Measurements from ENCODE around the gene TLCD2. TPM values are rescaled to one million over a fixed set of nuclear protein-coding genes. Genes with fewer than 3 reads are reported as not detected.

Gene TLCD2
- total and polyA plus RNA-seq, 9 donors = 1.5 to 9.1 (median 5.6) TPM

DNA sequence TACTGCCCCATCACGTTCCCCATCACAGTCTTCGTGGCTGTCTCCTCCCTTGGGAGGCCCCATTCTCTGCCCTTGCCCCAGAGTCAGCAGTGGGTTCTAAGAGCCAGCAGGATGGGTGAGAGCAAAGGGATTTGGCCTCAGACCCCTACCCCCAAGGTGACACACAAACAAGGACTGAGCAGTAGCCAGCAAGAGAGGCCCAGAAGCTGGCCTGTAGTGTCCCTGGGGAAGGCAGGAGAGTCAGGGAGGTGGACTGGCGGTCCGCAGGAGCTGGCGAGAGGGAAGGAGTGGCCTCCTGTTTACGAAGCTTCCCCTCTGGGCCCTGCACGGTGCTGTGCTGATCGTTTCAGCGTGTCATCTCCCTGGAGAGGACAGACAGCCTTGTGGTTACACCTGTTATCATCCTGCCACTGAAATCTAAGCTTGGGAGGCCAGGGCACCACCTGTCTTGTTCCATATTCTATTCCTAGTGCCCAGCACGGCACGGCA lies 22.7 kb upstream of the TLCD2 start:
- H3K27ac ChIP-seq = no peak overlapping the region

DNA sequence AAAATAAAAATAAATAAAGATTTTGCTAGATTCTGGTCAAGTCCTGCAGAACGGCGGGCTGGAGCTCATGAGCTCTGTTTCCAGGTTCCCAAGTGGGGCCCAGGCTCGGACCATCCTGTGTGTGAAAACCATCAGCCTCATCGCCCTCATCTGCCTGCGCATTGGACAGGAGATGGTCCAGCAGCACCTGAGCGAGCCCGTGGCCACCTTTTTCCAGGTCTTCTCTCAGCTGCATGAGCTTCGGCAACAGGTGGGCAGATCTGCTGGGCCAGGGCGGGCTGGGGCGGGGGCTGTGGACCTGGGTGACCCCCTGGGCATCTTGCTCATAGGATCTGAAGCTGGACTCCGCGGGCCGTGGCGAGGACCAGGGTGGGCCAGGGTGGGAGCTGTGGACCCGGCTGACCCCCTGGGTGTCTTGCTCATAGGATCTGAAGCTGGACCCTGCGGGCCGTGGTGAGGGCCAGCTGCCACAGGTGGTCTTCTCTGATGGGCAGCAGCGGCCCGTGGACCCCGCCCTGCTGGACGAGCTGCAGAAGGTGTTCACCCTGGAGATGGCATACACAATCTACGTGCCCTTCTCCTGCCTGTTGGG lies 22.2 kb upstream of the TLCD2 start:
- Histone ChIP-seq H3K36me3 (no peaks in the 10 kb centered on the region), H3K27me3 (no peaks in the 10 kb centered on the region), H3K9me3 (no peaks in the 10 kb centered on the region), H3K4me3 (no peak overlapping the region), H3K27ac (peak overlapping the region in 1 of 2 donors; percentile 41), H3K4me1 (ENCODE audit: insufficient read depth) (peaks cover 28% of the 10 kb centered on the region)
- TF ChIP-seq EP300 (IDR thresholded peaks at IDR 0.05) (no peak), POLR2A (IDR thresholded peaks at IDR 0.05) (no peak)
- TF ChIP-seq, protein P1, sequence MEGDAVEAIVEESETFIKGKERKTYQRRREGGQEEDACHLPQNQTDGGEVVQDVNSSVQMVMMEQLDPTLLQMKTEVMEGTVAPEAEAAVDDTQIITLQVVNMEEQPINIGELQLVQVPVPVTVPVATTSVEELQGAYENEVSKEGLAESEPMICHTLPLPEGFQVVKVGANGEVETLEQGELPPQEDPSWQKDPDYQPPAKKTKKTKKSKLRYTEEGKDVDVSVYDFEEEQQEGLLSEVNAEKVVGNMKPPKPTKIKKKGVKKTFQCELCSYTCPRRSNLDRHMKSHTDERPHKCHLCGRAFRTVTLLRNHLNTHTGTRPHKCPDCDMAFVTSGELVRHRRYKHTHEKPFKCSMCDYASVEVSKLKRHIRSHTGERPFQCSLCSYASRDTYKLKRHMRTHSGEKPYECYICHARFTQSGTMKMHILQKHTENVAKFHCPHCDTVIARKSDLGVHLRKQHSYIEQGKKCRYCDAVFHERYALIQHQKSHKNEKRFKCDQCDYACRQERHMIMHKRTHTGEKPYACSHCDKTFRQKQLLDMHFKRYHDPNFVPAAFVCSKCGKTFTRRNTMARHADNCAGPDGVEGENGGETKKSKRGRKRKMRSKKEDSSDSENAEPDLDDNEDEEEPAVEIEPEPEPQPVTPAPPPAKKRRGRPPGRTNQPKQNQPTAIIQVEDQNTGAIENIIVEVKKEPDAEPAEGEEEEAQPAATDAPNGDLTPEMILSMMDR (IDR thresholded peaks at IDR 0.05) = no peak
- WGBS, 3 donors = 94 to 97% (median 94%) methylated on average over 22 of the region's 22 CpGs
- no peak for DNase-seq
- intact Hi-C loops (cut with DNase I) = no loop called here

More for the DNA sequence above, 22.7 kb upstream of the TLCD2 start:
- TF ChIP-seq POLR2A (IDR thresholded peaks at IDR 0.05) (no peak), EP300 (IDR thresholded peaks at IDR 0.05) (no peak)
- TF ChIP-seq, protein P1 (IDR thresholded peaks at IDR 0.05) = no peak
- Histone ChIP-seq H3K27me3 (no peaks in the 10 kb centered on the region), H3K36me3 (no peaks in the 10 kb centered on the region), H3K4me3 (no peak overlapping the region), H3K9me3 (no peaks in the 10 kb centered on the region), H3K4me1 (ENCODE audit: insufficient read depth) (peaks cover 33% of the 10 kb centered on the region)
- intact Hi-C loops (cut with DNase I) = no loop called here
- DNase-seq = peak in 1 of 5 donors; percentile 38
- 82 to 83% (median 82%) methylated on average over 11 of the region's 11 CpGs for WGBS, 3 donors

DNA sequence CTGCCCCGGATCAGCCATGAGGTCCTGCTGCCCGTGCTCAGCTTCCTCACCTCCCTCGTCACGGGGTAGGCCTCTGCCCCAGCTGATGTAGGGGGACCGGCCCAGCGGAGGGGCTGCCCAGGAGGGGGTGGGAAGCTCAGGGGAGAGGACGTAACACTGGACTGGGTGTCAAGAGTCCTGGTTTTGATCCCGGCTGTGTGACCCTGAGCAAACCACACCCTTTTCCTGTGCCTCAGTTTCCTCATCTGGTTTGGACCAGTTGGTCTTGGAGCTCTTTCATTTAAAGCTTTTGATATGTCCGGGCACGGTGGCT lies 21.0 kb upstream of the TLCD2 start:
- Histone ChIP-seq H3K27ac (peak overlapping the region; percentile 97 to 100), H3K4me1 (ENCODE audit: insufficient read depth) (peaks cover 18% of the 10 kb centered on the region), H3K9me3 (no peaks in the 10 kb centered on the region), H3K36me3 (no peaks in the 10 kb centered on the region), H3K4me3 (no peak overlapping the region), H3K27me3 (no peaks in the 10 kb centered on the region)
- TF ChIP-seq, protein P1 (IDR thresholded peaks at IDR 0.05) = no peak
- TF ChIP-seq POLR2A (IDR thresholded peaks at IDR 0.05) = no peak
- no peak for TF ChIP-seq EP300 (IDR thresholded peaks at IDR 0.05)
- intact Hi-C loops (cut with DNase I) = no loop called here
- WGBS, 3 donors = 58 to 69% (median 61%) methylated on average over 10 of the region's 10 CpGs
- DNase-seq = no peak

DNA sequence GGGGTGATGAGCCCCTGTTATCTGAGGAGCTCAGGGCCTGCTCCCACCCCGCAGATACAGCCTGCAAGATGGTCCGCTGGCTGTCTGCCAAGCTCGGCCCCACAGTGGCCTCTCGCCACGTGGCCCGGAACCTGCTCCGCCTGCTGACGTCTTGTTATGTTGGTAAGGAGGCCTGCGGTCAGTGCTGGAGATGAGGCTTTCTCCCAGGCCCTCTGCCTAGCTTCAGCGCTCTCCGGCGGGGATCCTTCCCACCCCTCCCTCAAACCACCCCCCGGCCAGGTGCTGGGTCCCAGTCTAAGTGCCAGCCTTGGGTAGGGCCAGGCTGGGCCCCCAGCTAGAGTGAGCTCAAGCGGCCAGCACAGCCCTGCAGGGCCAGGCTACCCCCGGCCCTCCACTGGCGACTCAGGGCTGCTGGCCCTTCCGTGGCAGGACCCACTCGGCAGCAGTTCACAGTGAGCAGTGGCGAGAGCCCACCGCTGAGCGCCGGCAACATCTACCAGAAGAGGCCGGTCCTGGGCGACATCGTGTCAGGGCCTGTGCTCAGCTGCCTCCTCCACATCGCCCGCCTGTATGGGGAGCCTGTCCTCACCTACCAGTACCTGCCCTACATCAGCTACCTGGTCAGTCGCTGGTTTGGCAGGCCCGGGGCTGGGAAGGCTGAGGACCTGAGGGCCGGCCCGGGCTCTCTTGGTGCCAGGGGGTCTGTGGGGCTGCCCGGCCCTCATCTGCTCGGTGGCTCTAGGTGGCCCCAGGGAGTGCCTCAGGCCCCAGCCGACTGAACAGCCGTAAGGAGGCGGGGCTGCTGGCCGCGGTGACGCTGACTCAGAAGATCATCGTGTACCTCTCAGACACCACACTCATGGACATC lies 20.4 kb upstream of the TLCD2 start:
- TF ChIP-seq, protein P1 (IDR thresholded peaks at IDR 0.05) = peak in 1 of 3 donors; percentile 18
- TF ChIP-seq POLR2A (IDR thresholded peaks at IDR 0.05) = peak; percentile 79
- no peak for TF ChIP-seq EP300 (IDR thresholded peaks at IDR 0.05)
- Histone ChIP-seq H3K4me3 (peak overlapping the region; percentile 25), H3K36me3 (no peaks in the 10 kb centered on the region), H3K27ac (peak overlapping the region; percentile 97 to 100), H3K27me3 (no peaks in the 10 kb centered on the region), H3K9me3 (no peaks in the 10 kb centered on the region), H3K4me1 (ENCODE audit: insufficient read depth) (peaks cover 15% of the 10 kb centered on the region)
- peak; percentile 96 to 99 (median 98) for DNase-seq
- WGBS, 3 donors = 22 to 43% (median 28%) methylated on average over 37 to 40 of the region's 40 CpGs
- intact Hi-C loops (cut with DNase I) = no loop called here

All from ovary (tissue), 9 donors.